ENCODE results near the gene ITGBL1.

- TF ChIP-seq, protein P1, sequence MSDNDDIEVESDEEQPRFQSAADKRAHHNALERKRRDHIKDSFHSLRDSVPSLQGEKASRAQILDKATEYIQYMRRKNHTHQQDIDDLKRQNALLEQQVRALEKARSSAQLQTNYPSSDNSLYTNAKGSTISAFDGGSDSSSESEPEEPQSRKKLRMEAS (IDR thresholded peaks at IDR 0.05; ENCODE audit: insufficient read depth, insufficient read length) = no peak
- TF ChIP-seq, protein P2, sequence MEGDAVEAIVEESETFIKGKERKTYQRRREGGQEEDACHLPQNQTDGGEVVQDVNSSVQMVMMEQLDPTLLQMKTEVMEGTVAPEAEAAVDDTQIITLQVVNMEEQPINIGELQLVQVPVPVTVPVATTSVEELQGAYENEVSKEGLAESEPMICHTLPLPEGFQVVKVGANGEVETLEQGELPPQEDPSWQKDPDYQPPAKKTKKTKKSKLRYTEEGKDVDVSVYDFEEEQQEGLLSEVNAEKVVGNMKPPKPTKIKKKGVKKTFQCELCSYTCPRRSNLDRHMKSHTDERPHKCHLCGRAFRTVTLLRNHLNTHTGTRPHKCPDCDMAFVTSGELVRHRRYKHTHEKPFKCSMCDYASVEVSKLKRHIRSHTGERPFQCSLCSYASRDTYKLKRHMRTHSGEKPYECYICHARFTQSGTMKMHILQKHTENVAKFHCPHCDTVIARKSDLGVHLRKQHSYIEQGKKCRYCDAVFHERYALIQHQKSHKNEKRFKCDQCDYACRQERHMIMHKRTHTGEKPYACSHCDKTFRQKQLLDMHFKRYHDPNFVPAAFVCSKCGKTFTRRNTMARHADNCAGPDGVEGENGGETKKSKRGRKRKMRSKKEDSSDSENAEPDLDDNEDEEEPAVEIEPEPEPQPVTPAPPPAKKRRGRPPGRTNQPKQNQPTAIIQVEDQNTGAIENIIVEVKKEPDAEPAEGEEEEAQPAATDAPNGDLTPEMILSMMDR (IDR thresholded peaks at IDR 0.05; ENCODE audit: extremely low read depth in 1 of 2, insufficient read depth in 1 of 2, low read depth in 1 of 2, low read length in 2 of 2) = no peak
- TF ChIP-seq EZH2 (IDR thresholded peaks at IDR 0.05; ENCODE audit: borderline replicate concordance, low read depth, low read length, severe bottlenecking) = no peak
These were observed 76.9 kb downstream of the ITGBL1 start for GRCh38 chr13:101529422-101529821.

All from endothelial cell of umbilical vein (primary cell).